DMS 273 (cell line): ENCODE results near the gene CACNA1H.
"Not testable (repeated sequence)": the region's sequence is repeated elsewhere in the genome, so short reads cannot be mapped to it uniquely, and the experiment has no call there.

ENCODE experiments used
- DNase-seq: peaks from one replicate; lab custom pipeline; 2025; ENCODE audit not compliant: unreplicated experiment; lab: John Stamatoyannopoulos, UW

Gene CACNA1H

DNA sequence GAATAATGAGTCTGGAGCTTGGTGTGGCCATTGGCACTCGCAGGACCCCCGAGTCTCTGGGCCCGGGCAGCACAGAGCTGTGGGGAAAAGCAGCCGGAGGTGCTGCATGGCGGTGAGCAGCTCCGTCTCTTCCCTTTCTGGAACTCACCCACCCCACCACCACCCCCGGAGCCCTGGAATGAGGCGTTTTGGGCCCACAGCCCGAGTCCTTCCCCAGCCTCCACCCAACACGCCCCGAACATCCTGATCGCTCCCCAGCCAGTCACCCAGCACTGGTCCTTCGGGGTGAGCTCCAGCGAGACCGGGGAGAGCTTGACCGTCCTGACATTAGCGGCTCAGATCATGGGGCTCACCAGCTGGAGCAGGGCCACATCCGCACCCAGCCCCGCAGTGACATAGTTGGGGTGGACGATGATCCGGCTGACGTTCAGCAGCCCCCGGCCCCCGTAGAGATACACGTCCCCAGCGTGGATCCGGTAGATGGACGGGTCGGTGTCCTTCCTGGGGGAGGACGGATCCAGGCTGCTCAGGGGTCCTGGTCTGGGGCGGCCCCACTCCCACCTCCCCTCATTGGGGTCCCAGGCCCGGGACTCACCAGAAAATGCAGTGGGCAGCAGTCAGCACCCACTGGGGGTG, 109.4 kb downstream of the CACNA1H start:
- no peak for DNase-seq

- DNase-seq: no peak
Observed at GRCh38 chr16:1262846-1263221, 109.9 kb downstream of the CACNA1H start.

- no peak for DNase-seq
Observed at GRCh38 chr16:1263591-1264344, 110.9 kb downstream of the CACNA1H start.

DNA sequence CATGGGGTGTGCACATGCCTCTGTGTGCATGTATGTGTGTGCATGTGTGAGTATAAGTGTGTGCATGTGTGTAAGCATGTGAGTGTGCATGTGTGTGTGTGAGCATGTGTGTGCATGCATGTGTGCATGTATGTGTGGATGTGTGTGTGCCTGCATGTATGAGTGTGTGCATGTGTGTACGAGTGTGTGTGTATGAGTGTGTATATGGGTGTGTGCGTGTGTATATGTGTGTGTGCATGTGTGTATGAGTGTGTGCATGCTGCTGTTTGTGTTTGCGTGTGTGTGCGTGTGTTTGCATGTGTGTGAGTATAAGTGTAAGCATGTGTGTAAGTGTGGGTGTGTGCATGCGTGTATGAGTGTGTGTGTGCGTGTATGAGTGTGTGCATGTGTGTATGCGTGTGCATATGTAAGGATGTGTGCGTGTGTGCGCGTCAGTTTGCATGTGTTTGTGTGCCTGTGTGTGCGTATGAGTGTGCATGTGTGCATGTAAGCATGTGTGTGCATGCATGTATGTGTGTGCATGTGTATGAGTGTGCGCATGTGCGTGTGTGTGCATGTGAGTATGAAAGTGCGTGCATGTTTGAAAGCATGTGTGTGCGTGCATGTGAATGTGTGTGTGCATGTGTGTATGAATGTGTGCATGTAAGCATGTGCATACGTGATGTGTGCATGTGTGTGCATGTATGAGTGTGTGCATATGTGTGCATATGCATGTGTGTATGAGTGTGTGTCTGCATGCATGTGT, 111.6 kb downstream of the CACNA1H start:
- no peak for DNase-seq

DNA sequence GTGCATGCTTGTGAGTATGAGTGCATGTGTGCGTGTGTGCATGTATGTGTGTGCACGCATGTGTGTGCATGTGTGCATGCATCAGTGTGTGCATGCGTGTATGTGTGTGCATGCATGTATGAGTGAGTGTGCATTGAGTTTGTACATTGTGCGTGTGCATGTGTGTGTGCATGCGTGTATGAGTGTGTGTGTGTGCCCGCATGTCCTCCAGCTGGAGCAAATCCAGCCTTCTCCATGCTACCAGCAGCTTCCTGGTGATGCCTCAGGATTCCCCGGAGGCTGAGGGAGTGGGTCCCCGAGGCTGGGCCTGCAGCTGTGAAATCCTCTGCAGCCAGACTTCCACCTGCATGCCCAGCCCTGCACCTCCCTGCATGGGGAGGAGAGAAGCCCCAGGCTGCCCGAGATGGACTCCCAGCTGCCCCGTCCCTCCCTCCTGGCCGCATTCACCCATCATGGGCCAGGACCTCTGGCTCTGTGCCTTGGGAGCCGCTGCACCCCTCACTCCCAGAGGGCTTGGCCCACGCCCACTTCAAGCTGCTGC, 112.3 kb downstream of the CACNA1H start:
- no peak for DNase-seq

DNA sequence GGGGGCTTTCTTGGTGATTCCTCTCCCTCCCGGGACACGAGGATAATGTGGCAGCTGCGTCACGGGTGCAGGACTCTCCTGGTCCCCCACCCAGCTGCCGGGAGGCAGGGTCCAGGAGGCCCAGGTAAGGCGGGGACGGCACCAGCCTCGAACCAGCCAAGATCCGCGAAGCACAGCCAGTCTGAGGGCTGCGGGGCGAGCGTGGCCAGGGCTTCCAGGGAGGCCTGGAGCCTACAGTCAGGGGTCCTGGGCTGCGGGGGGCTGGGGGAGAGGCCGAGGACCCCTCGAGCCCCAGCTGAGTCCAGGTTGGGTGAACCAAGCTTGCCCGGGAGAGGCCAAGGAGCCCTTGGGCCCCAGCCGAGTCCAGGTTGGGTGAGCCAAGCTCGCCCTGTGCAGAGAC, 112.9 kb downstream of the CACNA1H start:
- DNase-seq: no peak

DNA sequence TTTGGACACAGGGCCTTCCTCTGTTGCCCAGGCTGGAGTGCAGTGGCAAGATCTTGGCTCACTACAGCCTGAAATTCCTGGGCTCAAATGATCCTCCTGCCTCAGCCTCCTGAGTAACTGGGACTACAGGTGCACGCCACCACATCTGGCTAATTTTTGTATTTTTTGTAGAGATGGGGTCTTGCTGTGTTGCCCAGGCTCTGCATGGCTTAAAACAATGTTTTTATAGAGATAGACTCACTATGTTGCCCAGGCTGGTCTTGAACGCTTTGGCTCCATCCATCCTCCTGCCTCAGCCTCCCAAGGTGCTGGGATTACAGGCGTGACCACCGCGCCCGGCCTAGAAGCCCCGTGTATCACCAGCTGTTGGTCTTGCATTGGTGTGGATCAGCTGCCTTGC, 116.5 kb downstream of the CACNA1H start:
- DNase-seq: not testable (repeated sequence)

DNA sequence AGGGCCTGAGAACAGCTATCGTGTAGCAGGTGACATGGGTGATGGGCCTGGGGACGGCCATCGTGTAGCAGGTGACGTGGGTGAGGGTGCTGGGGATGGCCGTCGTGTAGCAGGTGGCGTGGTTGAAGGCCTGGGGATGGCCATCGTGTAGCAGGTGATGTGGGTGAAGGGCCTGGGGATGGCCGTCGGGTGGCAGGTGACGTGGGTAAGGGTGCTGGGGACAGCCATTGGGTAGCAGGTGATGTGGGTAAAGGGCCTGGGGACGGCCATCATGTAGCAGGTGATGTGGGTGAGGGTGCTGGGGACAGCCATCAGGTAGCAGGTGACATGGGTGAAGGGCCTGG, 118.4 kb downstream of the CACNA1H start:
- no peak for DNase-seq
